HT-29 (cell line): ENCODE data around the gene CCDC8. TPM values are rescaled to one million over a fixed set of nuclear protein-coding genes. Genes with fewer than 3 reads are reported as not detected.

Experiments
- total RNA-seq: library from RNA; depleted of rRNA; stranded (reverse); fragments of >200 nt; shearing (Covaris generic); gene quantifications from 2 replicates; pipeline ENCODE4 v1.2.3, GENCODE V29; 2014; rRNA removed

CCDC8 gene
- total RNA-seq, 1 experiment from 2014 or later: not detected

Other genes starting within 250 kb of the CCDC8 start
- not detected in 2 replicates for gene IGFL1, start 183.8 kb downstream of the CCDC8 start, total RNA-seq
- not detected in 2 replicates for gene HIF3A, start 116.5 kb downstream of the CCDC8 start, total RNA-seq
- gene PPP5C, start 66.5 kb downstream of the CCDC8 start, total RNA-seq: 221 and 224 TPM in 2 replicates
- gene PNMA8C, start 15.4 kb upstream of the CCDC8 start, total RNA-seq: 0.05 TPM in 1 of 2 replicates, not detected in the other
- gene PNMA8A, start 58.0 kb upstream of the CCDC8 start, total RNA-seq: not detected in 2 replicates
- not detected in 2 replicates for gene PNMA8B, start 82.3 kb upstream of the CCDC8 start, total RNA-seq
- gene CALM3, start 187.8 kb upstream of the CCDC8 start, total RNA-seq: 263 and 264 TPM in 2 replicates
- 0.26 TPM in 1 of 2 replicates, not detected in the other for gene PTGIR, start 211.5 kb upstream of the CCDC8 start, total RNA-seq
- not detected in 2 replicates for gene GNG8, start 222.6 kb upstream of the CCDC8 start, total RNA-seq
- gene DACT3, start 247.6 kb upstream of the CCDC8 start, total RNA-seq: 0.29 and 0.38 TPM in 2 replicates